K562 (cell line): Measurements from ENCODE around the gene ANKS1B. TPM values are rescaled to one million over a fixed set of nuclear protein-coding genes. Genes with fewer than 3 reads are reported as not detected.

ENCODE experiments used
- BRCA1 ChIP-seq, 2 experiments: fragments of 450-650 bp in 1 of 2; sonication (generic) in 1 of 2; formaldehyde crosslinking in 1 of 2; IDR thresholded peaks; 2 replicates each; pipeline versions ENCODE4 v1.5.0 to v1.6.1; 2017 to 2020; ENCODE audit warnings: mild to moderate bottlenecking in 1 of 2, missing genetic modification reagents in 1 of 2
- DIDO1 ChIP-seq: fragments of 450-650 bp; IDR thresholded peaks from 2 replicates; pipeline ENCODE4 v1.6.1; 2016; ENCODE audit warnings: low read depth, missing biosample characterization, missing genetic modification characterization
- FOS ChIP-seq: IDR thresholded peaks from 3 replicates; pipeline ENCODE4 v1.6.1; 2011; ENCODE audit not compliant: insufficient read length; ENCODE audit errors: extremely low read depth
- GATAD2B ChIP-seq: fragments of 450-650 bp; IDR thresholded peaks from 2 replicates; pipeline ENCODE4 v1.6.1; 2017; ENCODE audit warnings: mild to moderate bottlenecking, borderline replicate concordance
- GTF3C2 ChIP-seq: IDR thresholded peaks from 3 replicates; pipeline ENCODE4 v1.6.1; 2011; ENCODE audit warnings: borderline replicate concordance, mild to moderate bottlenecking, moderate library complexity; ENCODE audit not compliant: insufficient read length; ENCODE audit errors: extremely low read depth
- MEF2D ChIP-seq: conservative IDR thresholded peaks from 2 replicates; pipeline ENCODE4 v1.6.1; 2016; ENCODE audit warnings: low read depth, missing genetic modification characterization, missing compliant biosample characterization
- NFIC ChIP-seq: fragments of 450-650 bp; IDR thresholded peaks from 2 replicates; pipeline ENCODE4 v1.6.1; 2017; ENCODE audit warnings: mild to moderate bottlenecking, inconsistent platforms
- PATZ1 ChIP-seq: fragments of 250-450 bp; sonication (Bioruptor Pico); IDR thresholded peaks from 2 replicates; pipeline ENCODE4 v1.5.0; 2020; ENCODE audit warnings: mild to moderate bottlenecking, borderline replicate concordance
- ZNF253 ChIP-seq: fragments of 250-450 bp; sonication (Bioruptor Pico); conservative IDR thresholded peaks from 2 replicates; pipeline ENCODE4 v1.6.1; 2021; ENCODE audit warnings: mild to moderate bottlenecking
- ZNF318 ChIP-seq, 2 experiments: fragments of 450-650 bp; IDR thresholded peaks; 2 replicates each; pipeline ENCODE4 v1.6.1; 2016; ENCODE audit warnings: mild to moderate bottlenecking in 2 of 2, borderline replicate concordance in 1 of 2, low read depth in 1 of 2, moderate library complexity in 1 of 2
- polyA plus RNA-seq, 8 experiments: library from polyadenylated mRNA; depleted of rRNA in 4 of 8; stranded (reverse) in 5 of 8; unstranded in 3 of 8; fragments of >200 nt; fragmentation: Nextera tagmentation in 2 of 8; fragmentation: Illumina TruSeq in 1 of 8; extraction: Ambion mirVana in 2 of 8; extraction: Trizol in 1 of 8; gene quantifications; 2 replicates each; pipeline versions ENCODE4 v1.2.1 to v1.2.3, GENCODE V29; 2011 to 2014; ENCODE audit warnings: inconsistent platforms in 1 of 8, missing spikeins in 1 of 8
- total RNA-seq, 7 experiments: library from RNA; depleted of rRNA in 6 of 7; stranded (reverse); fragments of >200 nt in 6 of 7; fragmentation: Illumina TruSeq in 2 of 7; extraction: Trizol in 2 of 7; gene quantifications; 2 replicates each; pipeline versions ENCODE4 v1.2.1 to v1.2.3, GENCODE V29; 2011 to 2021; ENCODE audit warnings: low replicate concordance in 1 of 7

ANKS1B gene
- total and polyA plus RNA-seq, 9 of the 15 experiments (the other 6 are each of a cell fraction or from before 2014, with no cell fraction given) = 0.04 to 0.47 (median 0.28) TPM; not detected in 4

- no peak for TF ChIP-seq GTF3C2
- no peak for TF ChIP-seq DIDO1
- no peak for TF ChIP-seq NFIC
- TF ChIP-seq ZNF253 (CRISPR knock-in tag) = no peak
- no peak for TF ChIP-seq ZNF318 (IDR thresholded peaks at IDR 0.05; ENCODE audit: borderline replicate concordance in 1 of 2, low read depth in 1 of 2)
- TF ChIP-seq GATAD2B = no peak
- TF ChIP-seq BRCA1 (IDR thresholded peaks at IDR 0.05) = no peak
- TF ChIP-seq BRCA1 (CRISPR knock-in tag; IDR thresholded peaks at IDR 0.05) = no peak
- no peak for TF ChIP-seq PATZ1 (CRISPR knock-in tag)
- no peak for TF ChIP-seq MEF2D
- no peak for TF ChIP-seq FOS
Observed at GRCh38 chr12:98977186-98977585, 1007.5 kb downstream of the ANKS1B start (continued).
